NCI-H82 treated with DMSO at 0.1 percent for 48 hours (cell line): Measurements from ENCODE around the gene LMO7.
A peak's percentile ranks its signal among the peaks of the same experiment; 100 is the strongest.
"Not testable (repeated sequence)": the region's sequence is repeated elsewhere in the genome, so short reads cannot be mapped to it uniquely, and the experiment has no call there.

Experiments
- DNase-seq: peaks from one replicate; lab custom pipeline; 2025; ENCODE audit not compliant: unreplicated experiment; lab: John Stamatoyannopoulos, UW

Gene LMO7

GRCh38 chr13:75647126-75647784, 11.1 kb downstream of the LMO7 start:
- no peak for DNase-seq

GRCh38 chr13:75648446-75648845, 12.3 kb downstream of the LMO7 start:
- no peak for DNase-seq

GRCh38 chr13:75651013-75651412, 14.9 kb downstream of the LMO7 start:
- DNase-seq = no peak

GRCh38 chr13:75652726-75653125, 16.6 kb downstream of the LMO7 start:
- no peak for DNase-seq

GRCh38 chr13:75656425-75656989, 20.4 kb downstream of the LMO7 start:
- no peak for DNase-seq

GRCh38 chr13:75657111-75657510, 21.0 kb downstream of the LMO7 start:
- DNase-seq = no peak

- no peak for DNase-seq
These were observed 24.6 kb downstream of the LMO7 start for GRCh38 chr13:75660694-75661093.

GRCh38 chr13:75661443-75661842, 25.3 kb downstream of the LMO7 start:
- DNase-seq = no peak

- DNase-seq = no peak
These were observed 30.7 kb downstream of the LMO7 start for GRCh38 chr13:75666646-75667351.

GRCh38 chr13:75669706-75670105, 33.6 kb downstream of the LMO7 start:
- DNase-seq = no peak

- DNase-seq = no peak
These were observed 34.4 kb downstream of the LMO7 start for GRCh38 chr13:75670496-75670895.

GRCh38 chr13:75675421-75675820, 39.3 kb downstream of the LMO7 start:
- no peak for DNase-seq

- no peak for DNase-seq
These were observed 43.3 kb downstream of the LMO7 start for GRCh38 chr13:75679459-75679858.

GRCh38 chr13:75680251-75680650, 44.1 kb downstream of the LMO7 start:
- DNase-seq = not testable (repeated sequence)

GRCh38 chr13:75682326-75682725, 46.2 kb downstream of the LMO7 start:
- DNase-seq = no peak

- no peak for DNase-seq
These were observed 49.1 kb downstream of the LMO7 start for GRCh38 chr13:75685239-75685697.

GRCh38 chr13:75687150-75687763, 51.1 kb downstream of the LMO7 start:
- peak; percentile 23 for DNase-seq

GRCh38 chr13:75689686-75690085, 53.6 kb downstream of the LMO7 start:
- DNase-seq = no peak

- no peak for DNase-seq
These were observed 54.5 kb downstream of the LMO7 start for GRCh38 chr13:75690607-75691006.

GRCh38 chr13:75691183-75691582, 55.1 kb downstream of the LMO7 start:
- DNase-seq = no peak

GRCh38 chr13:75693227-75693626, 57.1 kb downstream of the LMO7 start:
- DNase-seq = no peak

- DNase-seq = no peak
These were observed 58.6 kb downstream of the LMO7 start for GRCh38 chr13:75694722-75695121.
